Nephron (organoid): ENCODE data around the gene PIK3C2G.
"Not testable (repeated sequence)": the region's sequence is repeated elsewhere in the genome, so short reads cannot be mapped to it uniquely, and the experiment has no call there.

Experiments used
- H3K27ac Mint-ChIP-seq, 3 experiments: 2 replicates each; pipeline ENCODE4 v1.8.0; 2020; ENCODE audit warnings: mixed read lengths in 3 of 3, mild to moderate bottlenecking in 2 of 3, moderate library complexity in 1 of 3
- H3K27me3 Mint-ChIP-seq: 2 replicates; pipeline ENCODE4 v1.8.0; 2021; ENCODE audit warnings: low read depth, mild to moderate bottlenecking, moderate library complexity, mixed read lengths
- H3K36me3 Mint-ChIP-seq: 2 replicates; pipeline ENCODE4 v1.8.0; 2020; ENCODE audit warnings: low read depth, mixed read lengths
- H3K4me1 Mint-ChIP-seq: 2 replicates; pipeline ENCODE4 v1.8.0; 2020; ENCODE audit warnings: mixed read lengths
- H3K4me3 Mint-ChIP-seq, 3 experiments: 2 replicates each; pipeline ENCODE4 v1.8.0; 2020; ENCODE audit warnings: mild to moderate bottlenecking in 3 of 3, mixed read lengths in 3 of 3, moderate library complexity in 2 of 3
- H3K9me3 Mint-ChIP-seq: 2 replicates; pipeline ENCODE4 v1.8.0; 2020; ENCODE audit warnings: mixed read lengths
- TF ChIP-seq, protein P1 (sequence below), 3 experiments: fragments of 200-600 bp; sonication (generic); IDR thresholded peaks; one replicate each; pipeline ENCODE4 v1.5.0; 2021; ENCODE audit warnings: antibody characterized with exemption in 3 of 3; ENCODE audit not compliant: unreplicated experiment in 3 of 3

Gene PIK3C2G

DNA sequence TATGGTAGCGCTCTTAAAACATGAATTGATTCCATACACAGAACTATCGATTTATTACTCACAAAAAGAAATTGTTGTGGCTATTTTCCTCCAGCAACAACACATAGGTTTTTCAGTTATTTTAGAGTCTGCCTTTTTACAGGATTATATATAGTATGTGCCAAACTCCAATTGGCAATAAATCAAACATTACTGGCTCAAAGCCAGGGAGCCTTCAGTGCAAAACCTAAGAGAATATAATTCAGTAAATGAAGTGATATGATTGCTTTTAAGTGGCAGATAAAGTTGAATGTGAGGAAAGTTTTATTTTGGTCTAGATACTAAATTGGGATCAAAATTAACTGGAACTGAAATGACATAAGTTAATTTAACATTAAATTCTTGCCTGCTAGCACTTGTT lies 234.8 kb downstream of the PIK3C2G start:
- no peaks in the 10 kb centered on the region for H3K36me3 Mint-ChIP-seq
- TF ChIP-seq, protein P1, sequence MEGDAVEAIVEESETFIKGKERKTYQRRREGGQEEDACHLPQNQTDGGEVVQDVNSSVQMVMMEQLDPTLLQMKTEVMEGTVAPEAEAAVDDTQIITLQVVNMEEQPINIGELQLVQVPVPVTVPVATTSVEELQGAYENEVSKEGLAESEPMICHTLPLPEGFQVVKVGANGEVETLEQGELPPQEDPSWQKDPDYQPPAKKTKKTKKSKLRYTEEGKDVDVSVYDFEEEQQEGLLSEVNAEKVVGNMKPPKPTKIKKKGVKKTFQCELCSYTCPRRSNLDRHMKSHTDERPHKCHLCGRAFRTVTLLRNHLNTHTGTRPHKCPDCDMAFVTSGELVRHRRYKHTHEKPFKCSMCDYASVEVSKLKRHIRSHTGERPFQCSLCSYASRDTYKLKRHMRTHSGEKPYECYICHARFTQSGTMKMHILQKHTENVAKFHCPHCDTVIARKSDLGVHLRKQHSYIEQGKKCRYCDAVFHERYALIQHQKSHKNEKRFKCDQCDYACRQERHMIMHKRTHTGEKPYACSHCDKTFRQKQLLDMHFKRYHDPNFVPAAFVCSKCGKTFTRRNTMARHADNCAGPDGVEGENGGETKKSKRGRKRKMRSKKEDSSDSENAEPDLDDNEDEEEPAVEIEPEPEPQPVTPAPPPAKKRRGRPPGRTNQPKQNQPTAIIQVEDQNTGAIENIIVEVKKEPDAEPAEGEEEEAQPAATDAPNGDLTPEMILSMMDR (IDR thresholded peaks at IDR 0.05; ENCODE audit: unreplicated experiment in 3 of 3), result no peak
- peak overlapping the region in 1 of 3 experiments; percentile 50 for H3K27ac Mint-ChIP-seq
- peaks cover 36% of the 10 kb centered on the region for H3K4me1 Mint-ChIP-seq
- H3K9me3 Mint-ChIP-seq, result no peaks in the 10 kb centered on the region
- H3K27me3 Mint-ChIP-seq, result no peaks in the 10 kb centered on the region
- H3K4me3 Mint-ChIP-seq, result no peak overlapping the region

DNA sequence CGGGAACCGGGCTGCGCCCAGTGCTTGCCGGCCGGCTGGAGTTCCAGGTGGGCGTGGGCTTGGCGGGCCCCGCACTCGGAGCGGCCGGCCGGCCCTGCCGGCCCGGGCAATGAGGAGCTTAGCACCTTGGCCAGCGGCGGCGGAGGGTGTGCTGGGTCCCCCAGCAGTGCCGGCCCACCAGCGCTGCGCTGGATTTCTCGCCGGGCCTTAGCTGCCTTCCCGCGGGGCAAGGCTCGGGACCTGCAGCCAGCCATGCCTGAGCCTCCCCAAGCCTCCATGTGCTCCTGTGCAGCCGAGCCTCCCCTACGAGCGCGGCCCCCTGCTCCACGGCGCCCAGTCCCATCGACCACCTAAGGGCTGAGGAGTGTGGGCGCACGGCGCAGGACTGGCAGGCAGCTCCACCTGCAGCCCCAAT lies 238.8 kb downstream of the PIK3C2G start:
- not testable (repeated sequence) for H3K27ac Mint-ChIP-seq, H3K27me3 Mint-ChIP-seq
- H3K4me1 Mint-ChIP-seq, result peaks cover 29% of the 10 kb centered on the region

DNA sequence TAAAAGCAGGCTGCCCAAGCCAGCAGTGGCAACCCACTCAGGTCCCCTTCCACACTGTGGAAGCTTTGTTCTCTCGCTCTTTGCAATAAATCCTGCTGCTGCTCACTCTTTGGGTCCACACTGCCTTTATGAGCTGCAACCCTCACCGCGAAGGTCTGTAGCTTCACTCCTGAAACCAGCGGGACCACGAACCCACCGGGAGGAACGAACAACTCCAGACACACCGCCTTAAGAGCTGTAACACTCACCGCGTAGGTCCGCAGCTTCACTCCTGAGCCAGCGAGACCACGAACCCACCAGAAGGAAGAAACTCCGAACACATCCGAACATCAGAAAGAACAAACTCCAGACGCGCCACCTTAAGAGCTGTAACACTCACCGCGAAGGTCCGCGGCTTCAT lies 239.4 kb downstream of the PIK3C2G start:
- not testable (repeated sequence) for H3K27me3 Mint-ChIP-seq, H3K36me3 Mint-ChIP-seq, H3K4me3 Mint-ChIP-seq, H3K9me3 Mint-ChIP-seq, H3K27ac Mint-ChIP-seq
- peaks cover 29% of the 10 kb centered on the region for H3K4me1 Mint-ChIP-seq

More for the DNA sequence above, 238.8 kb downstream of the PIK3C2G start:
- H3K36me3 Mint-ChIP-seq, H3K9me3 Mint-ChIP-seq, H3K4me3 Mint-ChIP-seq: not testable (repeated sequence)

DNA sequence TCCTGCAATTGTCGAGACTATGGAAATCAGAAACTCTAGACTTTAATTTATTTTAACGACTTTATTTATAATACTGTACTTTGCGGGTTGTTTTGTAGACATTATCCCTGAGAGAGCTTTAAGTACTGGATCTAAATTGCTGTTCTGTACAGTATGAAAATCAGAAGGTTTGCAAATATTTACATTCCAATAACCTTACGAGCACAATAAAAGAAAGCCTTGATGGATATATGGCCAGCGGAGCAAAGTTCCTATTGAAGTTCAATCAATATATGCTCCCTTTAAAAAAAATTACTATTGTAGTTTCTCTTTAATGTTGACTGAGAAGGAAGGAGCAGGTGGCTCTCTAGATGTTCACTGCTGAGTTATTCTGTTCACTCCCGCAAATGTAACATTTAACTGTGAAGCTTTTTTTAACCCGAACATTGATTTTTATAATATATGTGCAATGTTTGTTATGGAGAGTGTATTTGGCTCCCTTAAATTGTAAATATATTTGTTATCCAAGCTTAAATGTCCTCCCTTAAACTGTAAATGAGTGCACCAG lies 241.2 kb downstream of the PIK3C2G start:
- H3K27me3 Mint-ChIP-seq, result no peaks in the 10 kb centered on the region
- H3K9me3 Mint-ChIP-seq, result no peaks in the 10 kb centered on the region
- peaks cover 12% of the 10 kb centered on the region for H3K4me1 Mint-ChIP-seq
- no peak overlapping the region for H3K4me3 Mint-ChIP-seq
- TF ChIP-seq, protein P1 (IDR thresholded peaks at IDR 0.05; ENCODE audit: unreplicated experiment in 3 of 3), result no peak
- no peaks in the 10 kb centered on the region for H3K36me3 Mint-ChIP-seq
- peak overlapping the region in 2 of 3 experiments; percentile 21 to 29 for H3K27ac Mint-ChIP-seq

DNA sequence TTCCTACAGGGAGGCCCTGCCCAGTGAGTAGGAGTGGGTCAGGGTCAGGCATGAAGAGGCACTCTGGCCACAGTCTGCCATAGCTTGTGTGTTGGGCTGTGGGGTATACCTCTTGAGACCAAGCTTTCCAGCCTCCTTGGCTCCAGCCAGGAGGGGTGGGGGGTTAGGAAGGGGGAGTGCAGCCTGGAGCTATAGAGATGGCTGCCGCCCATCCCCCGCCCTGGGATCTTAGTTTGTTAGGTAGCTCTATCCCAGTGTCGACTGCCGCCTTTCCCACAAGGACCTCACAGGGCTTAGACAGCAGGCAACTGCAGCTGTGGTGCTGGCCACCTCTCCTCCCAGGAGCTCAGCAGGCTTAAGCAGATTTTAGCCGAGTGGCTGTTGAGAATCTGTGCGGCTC lies 260.1 kb downstream of the PIK3C2G start:
- Mint-ChIP-seq H3K36me3 (peaks cover 4% of the 10 kb centered on the region), H3K27ac (no peak overlapping the region)

DNA sequence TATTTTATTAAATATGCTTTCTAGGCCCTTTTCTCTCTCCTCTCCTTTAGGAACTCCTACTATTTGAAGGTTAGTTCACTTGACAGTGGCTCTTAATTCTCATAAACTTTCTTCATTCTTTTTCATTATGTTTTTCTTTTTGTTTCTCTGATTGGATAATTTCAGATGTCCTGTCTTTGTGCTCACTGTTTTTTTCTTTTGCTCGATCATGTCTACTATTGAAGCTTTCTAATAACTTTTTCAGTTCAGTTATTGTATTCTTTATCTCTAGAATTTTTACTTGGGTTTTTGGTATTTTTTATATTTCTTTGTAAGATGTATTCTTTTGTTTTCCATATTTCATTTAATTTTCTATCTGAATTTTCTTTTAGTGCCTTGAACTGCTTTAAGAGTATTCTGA lies 261.5 kb downstream of the PIK3C2G start:
- Mint-ChIP-seq H3K27me3 (peaks cover 5% of the 10 kb centered on the region), H3K36me3 (peaks cover 4% of the 10 kb centered on the region), H3K4me3 (no peak overlapping the region), H3K4me1 (no peaks in the 10 kb centered on the region), H3K27ac (no peak overlapping the region), H3K9me3 (peaks cover 40% of the 10 kb centered on the region)
- TF ChIP-seq, protein P1 (IDR thresholded peaks at IDR 0.05; ENCODE audit: unreplicated experiment in 3 of 3), result no peak

More for the DNA sequence above, 260.1 kb downstream of the PIK3C2G start:
- H3K27me3 Mint-ChIP-seq, result peaks cover 5% of the 10 kb centered on the region
- TF ChIP-seq, protein P1 (IDR thresholded peaks at IDR 0.05; ENCODE audit: unreplicated experiment in 3 of 3), result no peak
- H3K9me3 Mint-ChIP-seq, result peaks cover 42% of the 10 kb centered on the region
- H3K4me1 Mint-ChIP-seq, result no peaks in the 10 kb centered on the region
- H3K4me3 Mint-ChIP-seq, result no peak overlapping the region

DNA sequence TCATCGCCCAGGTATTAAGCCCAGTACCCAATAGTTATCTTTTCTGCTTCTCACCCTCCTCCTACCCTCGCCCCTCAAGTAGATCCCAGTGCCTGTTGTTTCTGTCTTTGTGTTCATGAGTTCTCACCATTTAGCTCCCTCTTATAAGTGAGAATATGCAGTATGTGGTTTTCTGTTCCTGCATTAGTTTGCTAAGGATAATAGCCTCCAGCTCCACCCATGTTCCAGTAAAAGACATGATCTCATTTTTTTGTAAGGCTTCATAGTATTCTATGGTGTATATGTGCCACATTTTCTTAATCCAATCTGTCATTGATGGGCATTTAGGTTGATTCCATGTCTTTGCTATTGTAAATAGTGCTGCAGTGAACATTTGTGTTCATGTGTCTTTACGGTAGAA lies 281.2 kb downstream of the PIK3C2G start:
- H3K36me3 Mint-ChIP-seq, H3K4me3 Mint-ChIP-seq, H3K27me3 Mint-ChIP-seq: not testable (repeated sequence)

More for the DNA sequence above, 281.2 kb downstream of the PIK3C2G start:
- not testable (repeated sequence) for H3K4me1 Mint-ChIP-seq, H3K27ac Mint-ChIP-seq, H3K9me3 Mint-ChIP-seq
